GM23338 (cell line): ENCODE measurements around the gene RAB37.

ENCODE experiments used
- CREB1 ChIP-seq: fragments of 250-450 bp; sonication (Bioruptor Pico); IDR thresholded peaks from 2 replicates; pipeline ENCODE4 v1.5.0; 2020; ENCODE audit warnings: low read depth, mild to moderate bottlenecking, moderate library complexity
- CTCF ChIP-seq, 2 experiments: fragments of 200-600 bp in 1 of 2; sonication (generic) in 1 of 2; conservative IDR thresholded peaks; 2 replicates each; pipeline versions ENCODE4 v1.5.1 to v1.6.1; 2016 to 2017; ENCODE audit warnings: antibody characterized with exemption in 2 of 2, low read depth in 2 of 2, mild to moderate bottlenecking in 2 of 2, moderate library complexity in 1 of 2
- EZH2 ChIP-seq: fragments of 200-600 bp; sonication (generic); IDR thresholded peaks from one replicate; pipeline ENCODE4 v1.8.0; 2017; ENCODE audit warnings: antibody characterized with exemption, mild to moderate bottlenecking, low read depth; ENCODE audit not compliant: unreplicated experiment
- ZNF331 ChIP-seq: fragments of 250-450 bp; sonication (Bioruptor Pico); IDR thresholded peaks from 2 replicates; pipeline ENCODE4 v1.5.0; 2020; ENCODE audit warnings: low read depth, mild to moderate bottlenecking, moderate library complexity

DNA sequence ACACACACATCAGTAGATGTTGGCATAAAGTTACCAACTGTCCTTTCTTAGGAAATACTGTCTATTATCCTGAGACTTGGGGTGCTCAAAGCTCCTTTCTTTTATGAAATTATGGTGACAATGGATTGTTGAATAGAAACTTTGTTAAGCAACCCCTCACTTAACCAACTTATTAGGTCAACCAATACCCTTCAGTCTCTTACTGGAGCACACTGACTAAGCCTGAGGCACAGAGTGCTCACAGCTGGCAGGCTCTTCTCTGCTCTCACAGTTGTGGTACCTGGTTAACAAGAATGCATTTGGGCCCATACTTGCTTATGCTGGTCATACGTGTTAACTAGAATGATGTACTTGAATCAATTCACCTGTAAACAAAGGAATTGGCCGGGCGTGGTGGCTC, 49.2 kb upstream of the RAB37 start:
- TF ChIP-seq CTCF (conservative IDR thresholded peaks at IDR 0.05; ENCODE audit: low read depth in 2 of 2) (no peak), EZH2 (no peak), CREB1 (no peak), ZNF331 (CRISPR knock-in tag) (no peak)
